ENCODE measurements around the gene RAB11FIP3.

Gene RAB11FIP3

DNA sequence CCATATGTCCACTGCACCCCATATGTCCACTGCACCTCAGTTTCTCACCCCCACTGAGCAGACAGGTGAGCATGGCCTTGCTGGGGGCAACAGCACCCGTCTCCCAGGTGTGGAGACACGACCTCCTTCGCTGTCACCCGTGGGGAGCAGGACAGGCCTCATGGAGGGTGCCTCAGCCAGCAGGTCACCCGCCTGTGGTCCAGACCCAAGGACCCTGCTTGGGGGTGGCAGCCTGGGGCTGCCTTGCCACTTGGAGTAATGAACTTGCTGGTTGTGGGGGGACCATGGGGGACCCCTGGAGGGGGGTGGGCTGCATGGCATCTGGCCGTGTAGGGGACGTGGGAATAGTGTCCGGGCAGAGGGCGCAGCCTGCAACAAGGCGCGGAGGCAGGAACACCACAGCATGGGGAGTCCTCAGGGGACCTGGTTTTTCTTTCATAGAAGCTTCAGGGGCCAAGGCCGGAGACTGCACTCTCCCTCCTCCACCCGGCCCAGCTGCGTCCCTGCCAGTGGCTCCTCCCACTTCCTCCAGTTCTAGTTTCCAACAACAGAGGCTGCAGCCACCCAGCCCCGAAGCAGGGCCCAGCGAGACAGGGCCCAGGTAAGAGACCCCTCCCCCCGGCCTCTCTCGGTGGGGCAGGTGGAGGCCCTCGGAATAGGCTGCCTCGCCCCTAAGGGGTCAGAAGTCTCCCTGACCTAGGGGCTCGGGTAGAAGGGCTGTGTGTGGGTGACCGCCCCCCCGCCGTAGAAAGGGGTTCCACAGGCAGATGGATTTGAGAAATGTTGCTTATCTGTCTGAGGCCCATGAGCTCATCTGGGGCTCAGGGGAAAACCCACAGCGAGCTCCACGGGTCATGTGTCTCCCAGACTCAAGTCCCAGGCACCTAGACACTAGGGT is 141.3 kb downstream of the RAB11FIP3 start, which contains the start of gene NHLRC4:
Gene NHLRC4, plus strand, starts transcription at position 531 of the 898 bp plus-strand sequence. CDS start 1,043 bp downstream, outside the sequence.
- Histone ChIP-seq H3K36me3 (ENCODE audit: control insufficient read depth in 2 of 2, insufficient read depth in 2 of 2, low read length in 2 of 2) (no peaks in the 10 kb centered on the region), H3K27ac (ENCODE audit: low read length) (no peak within 1 kb of the TSS), H3K4me1 (ENCODE audit: control insufficient read depth, insufficient read depth, low read length) (peaks cover 55% of the 10 kb centered on the region), H3K27me3 (ENCODE audit: control insufficient read depth in 1 of 2, insufficient read depth in 2 of 2, low read length in 2 of 2) (peaks cover 2 to 5% of the 10 kb centered on the region in 2 donors), H3K4me3 (ENCODE audit: low read length in 2 of 2) (peak within 1 kb of the TSS in 1 of 2 donors; percentile 62), H3K9ac (ENCODE audit: low read length in 2 of 2) (peak within 1 kb of the TSS in 1 of 2 donors; percentile 5), H3K9me3 (ENCODE audit: control insufficient read depth in 2 of 2, low read length in 2 of 2) (no peaks in the 10 kb centered on the region)

DNA sequence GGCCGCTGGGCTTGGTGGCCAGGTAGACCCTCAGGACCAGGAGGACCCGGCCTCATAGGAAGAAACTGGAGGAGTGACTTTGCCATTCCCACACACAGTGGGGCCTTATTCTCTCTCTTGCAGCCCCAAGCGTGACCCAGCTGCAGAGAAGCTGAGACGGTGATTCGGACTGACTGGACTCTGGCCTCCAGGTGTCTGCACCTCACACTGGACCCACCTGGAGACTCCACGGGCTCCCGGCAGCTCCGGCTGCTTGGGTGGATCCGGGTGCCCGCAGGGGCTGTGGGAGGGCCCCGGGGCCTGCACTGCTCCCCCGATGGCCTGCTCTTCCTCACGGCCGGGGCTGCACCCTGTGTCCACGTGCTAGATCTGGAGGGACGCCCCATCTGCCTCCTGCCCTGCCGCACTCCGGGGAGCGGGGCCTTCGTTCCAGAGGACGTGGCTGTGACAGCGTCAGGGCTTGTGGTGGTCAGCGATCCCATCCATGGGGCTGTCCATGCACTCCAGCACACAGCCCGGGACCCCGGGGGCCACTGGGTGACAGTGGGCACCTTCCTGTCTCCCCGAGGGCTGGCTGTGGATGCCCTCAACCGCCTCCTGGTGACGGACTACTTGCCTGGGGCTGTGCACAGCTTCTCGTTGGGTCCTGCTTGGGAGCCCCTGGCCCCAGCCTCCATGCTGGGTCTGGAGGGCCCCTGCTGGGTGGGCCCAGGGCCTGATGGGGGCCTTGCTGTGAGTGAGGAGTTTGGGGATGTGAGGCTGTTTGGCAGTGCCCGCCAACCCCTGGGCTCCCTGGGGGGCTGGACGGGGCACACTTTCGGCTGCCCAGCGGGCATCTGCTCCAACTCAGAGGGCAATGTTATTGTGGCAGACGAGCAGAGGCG is 142.2 kb downstream of the RAB11FIP3 start:
- Histone ChIP-seq H3K27me3 (ENCODE audit: control insufficient read depth in 1 of 2, insufficient read depth in 2 of 2, low read length in 2 of 2) (no peaks in the 10 kb centered on the region), H3K36me3 (ENCODE audit: control insufficient read depth in 2 of 2, insufficient read depth in 2 of 2, low read length in 2 of 2) (no peaks in the 10 kb centered on the region), H3K27ac (ENCODE audit: low read length) (no peak overlapping the region), H3K9ac (ENCODE audit: low read length in 2 of 2) (no peak overlapping the region), H3K4me3 (ENCODE audit: low read length in 2 of 2) (peak overlapping the region in 1 of 2 donors; percentile 62), H3K4me1 (ENCODE audit: control insufficient read depth, insufficient read depth, low read length) (peaks cover 57% of the 10 kb centered on the region), H3K9me3 (ENCODE audit: control insufficient read depth in 2 of 2, low read length in 2 of 2) (no peaks in the 10 kb centered on the region)

DNA sequence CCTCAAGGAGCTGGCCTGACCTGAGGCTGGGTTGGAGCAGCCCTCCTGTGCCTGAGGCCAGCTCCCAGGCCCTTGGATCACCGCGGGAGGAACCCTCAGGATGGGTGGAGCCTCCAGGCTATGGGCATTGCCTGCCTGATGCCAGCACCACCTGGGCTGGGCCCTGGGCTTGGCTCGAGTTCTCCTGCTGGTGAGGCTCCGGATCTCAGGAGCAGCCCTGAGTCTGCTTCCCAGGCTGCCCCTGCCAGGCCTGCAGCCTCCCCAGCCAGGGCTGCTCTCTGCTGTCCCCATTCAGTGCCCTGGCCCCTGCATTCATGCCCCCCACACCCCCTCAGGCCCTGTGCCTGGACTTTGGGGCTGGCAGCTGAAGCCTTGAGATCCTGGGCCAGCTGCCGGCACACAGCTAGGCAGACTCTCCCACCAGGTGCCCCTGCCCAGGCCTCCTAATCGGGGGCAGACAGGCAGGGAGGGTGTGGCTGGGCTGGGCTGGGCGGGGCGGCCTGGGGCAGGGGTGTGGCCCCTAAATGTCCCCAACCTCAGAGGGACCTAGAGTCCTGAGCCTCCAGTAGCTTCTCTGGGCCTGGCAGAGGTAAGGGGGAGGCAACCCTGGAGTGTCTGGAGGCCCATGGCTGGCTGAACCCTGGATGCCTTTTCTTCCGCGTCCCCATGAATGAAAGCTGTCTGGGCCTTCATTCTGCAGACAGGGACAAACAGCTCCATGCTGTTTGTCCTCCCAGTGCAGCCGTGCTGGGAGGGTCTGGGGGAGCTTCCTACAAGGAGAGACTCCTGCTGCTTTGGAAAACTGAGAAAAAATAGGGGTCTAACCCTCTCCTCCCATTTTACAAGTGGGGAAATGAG is 143.2 kb downstream of the RAB11FIP3 start:
- H3K27ac ChIP-seq (ENCODE audit: low read length) = peak overlapping the region; percentile 73
- H3K27me3 ChIP-seq (ENCODE audit: control insufficient read depth in 1 of 2, insufficient read depth in 2 of 2, low read length in 2 of 2) = no peaks in the 10 kb centered on the region
- H3K9me3 ChIP-seq (ENCODE audit: control insufficient read depth in 2 of 2, low read length in 2 of 2) = no peaks in the 10 kb centered on the region
- H3K9ac ChIP-seq (ENCODE audit: low read length in 2 of 2) = peak overlapping the region; percentile 81 to 84
- peak overlapping the region; percentile 67 to 82 for H3K4me3 ChIP-seq (ENCODE audit: low read length in 2 of 2)
- H3K36me3 ChIP-seq (ENCODE audit: control insufficient read depth in 2 of 2, insufficient read depth in 2 of 2, low read length in 2 of 2) = no peaks in the 10 kb centered on the region
- peaks cover 57% of the 10 kb centered on the region for H3K4me1 ChIP-seq (ENCODE audit: control insufficient read depth, insufficient read depth, low read length)

DNA sequence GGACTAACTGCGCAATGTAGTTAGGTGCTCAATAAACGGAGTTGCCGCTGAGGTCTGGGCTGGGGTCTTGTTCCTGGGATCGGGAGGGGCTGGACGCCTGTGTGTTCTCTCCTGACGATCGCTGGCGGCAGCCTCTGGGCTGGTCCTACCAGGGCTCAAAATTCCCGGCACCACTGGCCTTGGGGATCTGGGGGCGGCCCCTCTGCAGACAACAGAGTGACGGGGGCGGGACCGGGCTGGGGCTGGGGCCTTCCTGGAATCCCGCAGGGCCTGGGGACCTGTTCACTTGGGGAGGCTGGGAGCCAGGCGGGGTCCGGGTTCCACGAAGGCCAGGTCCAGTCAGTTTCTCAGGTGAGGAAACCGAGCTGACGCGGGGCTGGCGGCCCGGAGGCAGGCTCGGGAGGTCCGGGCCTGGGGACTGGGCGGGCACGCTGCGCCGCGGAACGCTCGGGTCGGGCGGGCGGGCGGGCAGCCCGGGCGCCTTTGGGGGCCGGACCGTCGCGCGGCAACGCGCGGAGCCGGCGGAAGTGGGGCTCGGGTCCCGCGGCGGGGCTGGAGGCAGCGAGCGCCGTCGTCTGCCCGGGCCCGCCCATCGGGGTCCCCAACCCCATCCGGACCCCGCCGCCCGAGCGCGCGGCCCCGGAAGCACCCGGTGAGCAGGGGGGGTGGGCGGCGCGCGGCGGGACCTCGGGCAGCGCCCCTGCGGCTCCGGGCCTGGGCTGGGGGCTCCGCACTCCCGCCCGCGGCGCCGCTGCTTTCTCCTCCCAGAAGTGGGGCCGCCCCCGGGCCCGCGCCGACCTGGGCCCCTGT is 144.2 kb downstream of the RAB11FIP3 start, which contains the start of gene PIGQ:
Gene PIGQ, plus strand, starts transcription at position 524 of the 810 bp plus-strand sequence. CDS start 4,107 bp downstream, outside the sequence.
- H3K4me3 ChIP-seq (ENCODE audit: low read length in 2 of 2) = peak within 1 kb of the TSS; percentile 70 to 82

More for the DNA sequence above, 144.2 kb downstream of the RAB11FIP3 start, which contains the start of gene PIGQ:
- peak within 1 kb of the TSS; percentile 81 to 84 for H3K9ac ChIP-seq (ENCODE audit: low read length in 2 of 2)
- H3K36me3 ChIP-seq (ENCODE audit: control insufficient read depth in 2 of 2, insufficient read depth in 2 of 2, low read length in 2 of 2) = no peaks in the 10 kb centered on the region
- H3K4me1 ChIP-seq (ENCODE audit: control insufficient read depth, insufficient read depth, low read length) = peaks cover 57% of the 10 kb centered on the region
- no peaks in the 10 kb centered on the region for H3K9me3 ChIP-seq (ENCODE audit: control insufficient read depth in 2 of 2, low read length in 2 of 2)
- peak within 1 kb of the TSS; percentile 73 for H3K27ac ChIP-seq (ENCODE audit: low read length)
- H3K27me3 ChIP-seq (ENCODE audit: control insufficient read depth in 1 of 2, insufficient read depth in 2 of 2, low read length in 2 of 2) = no peaks in the 10 kb centered on the region

All from stomach smooth muscle (tissue), 2 donors.